HepG2 (cell line): ENCODE data around the gene LYRM4. TPM values are rescaled to one million over a fixed set of nuclear protein-coding genes. Genes with fewer than 3 reads are reported as not detected.
A peak's percentile ranks its signal among the peaks of the same experiment; 100 is the strongest.

Source experiments
- DMAP1 ChIP-seq: IDR thresholded peaks from 2 replicates; pipeline ENCODE4 v1.6.1; 2016
- JUNB ChIP-seq: sonication (generic); formaldehyde crosslinking; IDR thresholded peaks from 2 replicates; pipeline ENCODE4 v1.8.0; 2022; ENCODE audit warnings: missing genetic modification reagents, mild to moderate bottlenecking, borderline replicate concordance
- JUND ChIP-seq: sonication (generic); formaldehyde crosslinking; IDR thresholded peaks from 2 replicates; pipeline ENCODE4 v1.8.0; 2022; ENCODE audit warnings: mild to moderate bottlenecking, missing genetic modification reagents
- LCORL ChIP-seq, 2 experiments: fragments of 450-650 bp in 1 of 2; sonication (generic) in 1 of 2; formaldehyde crosslinking in 1 of 2; IDR thresholded peaks; 2 replicates each; pipeline versions ENCODE4 v1.5.0 to v1.6.1; 2017 to 2020; ENCODE audit warnings: antibody characterized with exemption in 1 of 2, missing genetic modification reagents in 1 of 2
- MZF1 ChIP-seq: sonication (generic); formaldehyde crosslinking; IDR thresholded peaks from 2 replicates; pipeline ENCODE4 v1.8.1; 2023; ENCODE audit warnings: mild to moderate bottlenecking, missing genetic modification reagents, borderline replicate concordance
- NCOR1 ChIP-seq: fragments of 200-600 bp; sonication (generic); IDR thresholded peaks from 2 replicates; pipeline ENCODE4 v1.7.0; 2017; ENCODE audit warnings: antibody characterized with exemption, low read length, borderline replicate concordance
- PLRG1 ChIP-seq: fragments of 450-650 bp; conservative IDR thresholded peaks from 2 replicates; pipeline ENCODE4 v1.6.1; 2016
- RFXAP ChIP-seq: sonication (generic); formaldehyde crosslinking; IDR thresholded peaks from 2 replicates; pipeline ENCODE4 v1.4.0; 2020; ENCODE audit warnings: missing genetic modification reagents, borderline replicate concordance
- SMARCE1 ChIP-seq: fragments of 450-650 bp; IDR thresholded peaks from 2 replicates; pipeline ENCODE4 v1.6.1; 2017; ENCODE audit warnings: borderline replicate concordance
- SRSF1 ChIP-seq: fragments of 200-400 bp; formaldehyde crosslinking; optimal IDR thresholded peaks from 2 replicates; pipeline ENCODE3; 2017; ENCODE audit warnings: mild to moderate bottlenecking, low read depth, low read length, moderate library complexity
- XBP1 ChIP-seq: sonication (generic); formaldehyde crosslinking; IDR thresholded peaks from 2 replicates; pipeline ENCODE4 v1.5.0; 2020; ENCODE audit warnings: missing genetic modification reagents
- polyA plus RNA-seq, 8 experiments: library from polyadenylated mRNA; depleted of rRNA in 3 of 8; stranded (reverse) in 7 of 8; unstranded in 1 of 8; fragments of >200 nt; fragmentation: Illumina TruSeq in 4 of 8; extraction: Trizol in 4 of 8; gene quantifications; 2 replicates each; pipeline versions ENCODE4 v1.2.1 to v1.2.3, GENCODE V29; 2011 to 2016; ENCODE audit warnings: low read depth in 4 of 8, missing spikeins in 1 of 8, mixed read lengths in 1 of 8; ENCODE audit not compliant: insufficient read depth in 1 of 8
- total RNA-seq, 5 experiments: library from RNA; depleted of rRNA; stranded (reverse); fragments of >200 nt; fragmentation: Illumina TruSeq; extraction: Trizol; gene quantifications; 2 replicates each; pipeline ENCODE4 v1.2.3, GENCODE V29; 2016; ENCODE audit warnings: low read depth in 1 of 5
- TF ChIP-seq, protein P1 (sequence below): sonication (generic); formaldehyde crosslinking; IDR thresholded peaks from 2 replicates; pipeline ENCODE4 v1.4.0; 2020; ENCODE audit warnings: low read depth, mild to moderate bottlenecking, missing genetic modification reagents
- TF ChIP-seq, protein P2 (sequence below): sonication (generic); formaldehyde crosslinking; IDR thresholded peaks from 2 replicates; pipeline ENCODE4 v1.4.0; 2020; ENCODE audit warnings: missing genetic modification reagents
- TF ChIP-seq, protein P3 (sequence below): sonication (generic); formaldehyde crosslinking; IDR thresholded peaks from 2 replicates; pipeline ENCODE4 v1.4.0; 2020; ENCODE audit warnings: low read depth, mild to moderate bottlenecking, missing genetic modification reagents
- TF ChIP-seq, protein P4 (sequence below): sonication (generic); formaldehyde crosslinking; IDR thresholded peaks from 2 replicates; pipeline ENCODE4 v1.5.0; 2020; ENCODE audit warnings: missing genetic modification reagents
- TF ChIP-seq, protein P5 (sequence below): sonication (generic); formaldehyde crosslinking; IDR thresholded peaks from 2 replicates; pipeline ENCODE4 v1.4.0; 2020; ENCODE audit warnings: mild to moderate bottlenecking, missing genetic modification reagents
- TF ChIP-seq, protein P6 (sequence below): sonication (generic); formaldehyde crosslinking; IDR thresholded peaks from 2 replicates; pipeline ENCODE4 v1.4.0; 2020; ENCODE audit warnings: missing genetic modification reagents
- TF ChIP-seq, protein P7 (sequence below): sonication (generic); formaldehyde crosslinking; IDR thresholded peaks from 2 replicates; pipeline ENCODE4 v1.5.1; 2020; ENCODE audit warnings: missing genetic modification reagents, mild to moderate bottlenecking, borderline replicate concordance

The LYRM4 gene
- total and polyA plus RNA-seq, 2 of the 13 experiments (the other 11 are each of a cell fraction or from before 2014, with no cell fraction given): 64.6 to 67.5 TPM

DNA sequence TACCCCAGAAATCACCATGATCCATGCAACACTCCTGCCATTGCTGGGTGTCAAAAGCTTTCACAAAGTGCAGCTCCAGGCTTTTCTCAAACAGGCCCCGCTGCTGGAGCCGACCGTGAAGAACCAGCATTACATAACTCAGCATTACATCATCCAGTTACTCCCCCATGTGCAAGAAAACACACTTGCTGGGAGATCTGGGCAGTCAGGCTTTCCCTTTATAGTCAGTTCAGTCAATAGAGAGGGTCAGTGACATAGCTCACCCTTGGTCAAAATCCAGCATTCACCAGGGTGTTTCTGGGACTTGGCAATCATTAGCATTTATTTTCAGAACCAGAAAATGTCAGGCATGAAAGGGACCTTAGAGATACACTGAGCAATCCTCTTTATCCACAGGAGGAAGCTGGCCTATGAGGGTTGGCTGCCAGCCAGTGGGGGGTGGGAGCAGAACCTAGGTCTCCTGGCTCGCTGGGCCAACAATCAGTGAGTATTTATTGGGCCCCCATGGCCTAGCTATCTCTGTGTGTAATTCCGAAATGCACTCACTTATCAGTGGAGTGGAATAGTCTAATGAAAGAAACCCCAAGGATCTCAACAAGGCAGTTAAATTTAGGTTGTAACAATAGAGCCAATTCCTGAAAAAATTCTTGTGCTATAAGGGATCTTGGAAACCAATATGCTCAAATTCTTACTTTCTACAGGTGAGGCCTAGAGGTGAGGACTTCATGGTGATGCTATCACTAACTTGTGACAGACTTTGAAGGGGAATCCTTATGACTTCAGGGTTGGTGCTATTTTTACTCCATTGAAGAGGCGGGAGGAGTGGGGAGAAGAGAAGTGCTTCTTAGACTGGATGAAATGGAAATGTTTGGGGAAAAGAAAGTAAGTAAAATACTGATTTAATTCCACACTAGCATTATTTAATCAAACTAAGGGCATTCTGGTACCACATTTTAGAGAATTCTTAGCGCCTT is 54.6 kb downstream of the LYRM4 start (continued):
- TF ChIP-seq, protein P1, sequence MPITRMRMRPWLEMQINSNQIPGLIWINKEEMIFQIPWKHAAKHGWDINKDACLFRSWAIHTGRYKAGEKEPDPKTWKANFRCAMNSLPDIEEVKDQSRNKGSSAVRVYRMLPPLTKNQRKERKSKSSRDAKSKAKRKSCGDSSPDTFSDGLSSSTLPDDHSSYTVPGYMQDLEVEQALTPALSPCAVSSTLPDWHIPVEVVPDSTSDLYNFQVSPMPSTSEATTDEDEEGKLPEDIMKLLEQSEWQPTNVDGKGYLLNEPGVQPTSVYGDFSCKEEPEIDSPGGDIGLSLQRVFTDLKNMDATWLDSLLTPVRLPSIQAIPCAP (CRISPR knock-in tag): no peak
- TF ChIP-seq PLRG1: no peak
- TF ChIP-seq XBP1 (CRISPR knock-in tag): 0 out of 2 replicates have a peak, but pooled peaks have one; percentile 54
- TF ChIP-seq, protein P2, sequence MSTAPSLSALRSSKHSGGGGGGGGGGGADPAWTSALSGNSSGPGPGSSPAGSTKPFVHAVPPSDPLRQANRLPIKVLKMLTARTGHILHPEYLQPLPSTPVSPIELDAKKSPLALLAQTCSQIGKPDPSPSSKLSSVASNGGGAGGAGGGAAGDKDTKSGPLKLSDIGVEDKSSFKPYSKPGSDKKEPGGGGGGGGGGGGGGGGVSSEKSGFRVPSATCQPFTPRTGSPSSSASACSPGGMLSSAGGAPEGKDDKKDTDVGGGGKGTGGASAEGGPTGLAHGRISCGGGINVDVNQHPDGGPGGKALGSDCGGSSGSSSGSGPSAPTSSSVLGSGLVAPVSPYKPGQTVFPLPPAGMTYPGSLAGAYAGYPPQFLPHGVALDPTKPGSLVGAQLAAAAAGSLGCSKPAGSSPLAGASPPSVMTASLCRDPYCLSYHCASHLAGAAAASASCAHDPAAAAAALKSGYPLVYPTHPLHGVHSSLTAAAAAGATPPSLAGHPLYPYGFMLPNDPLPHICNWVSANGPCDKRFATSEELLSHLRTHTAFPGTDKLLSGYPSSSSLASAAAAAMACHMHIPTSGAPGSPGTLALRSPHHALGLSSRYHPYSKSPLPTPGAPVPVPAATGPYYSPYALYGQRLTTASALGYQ (CRISPR knock-in tag): peak; percentile 59; the same call in 1 of the 2 replicates
- no peak for TF ChIP-seq LCORL (IDR thresholded peaks at IDR 0.05)
- peak; percentile 96 for TF ChIP-seq LCORL (CRISPR knock-in tag; IDR thresholded peaks at IDR 0.05)
- TF ChIP-seq NCOR1: peak; percentile 78; the same call in 1 of the 2 replicates
- TF ChIP-seq, protein P3, sequence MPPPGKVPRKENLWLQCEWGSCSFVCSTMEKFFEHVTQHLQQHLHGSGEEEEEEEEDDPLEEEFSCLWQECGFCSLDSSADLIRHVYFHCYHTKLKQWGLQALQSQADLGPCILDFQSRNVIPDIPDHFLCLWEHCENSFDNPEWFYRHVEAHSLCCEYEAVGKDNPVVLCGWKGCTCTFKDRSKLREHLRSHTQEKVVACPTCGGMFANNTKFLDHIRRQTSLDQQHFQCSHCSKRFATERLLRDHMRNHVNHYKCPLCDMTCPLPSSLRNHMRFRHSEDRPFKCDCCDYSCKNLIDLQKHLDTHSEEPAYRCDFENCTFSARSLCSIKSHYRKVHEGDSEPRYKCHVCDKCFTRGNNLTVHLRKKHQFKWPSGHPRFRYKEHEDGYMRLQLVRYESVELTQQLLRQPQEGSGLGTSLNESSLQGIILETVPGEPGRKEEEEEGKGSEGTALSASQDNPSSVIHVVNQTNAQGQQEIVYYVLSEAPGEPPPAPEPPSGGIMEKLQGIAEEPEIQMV: no peak
- TF ChIP-seq, protein P4, sequence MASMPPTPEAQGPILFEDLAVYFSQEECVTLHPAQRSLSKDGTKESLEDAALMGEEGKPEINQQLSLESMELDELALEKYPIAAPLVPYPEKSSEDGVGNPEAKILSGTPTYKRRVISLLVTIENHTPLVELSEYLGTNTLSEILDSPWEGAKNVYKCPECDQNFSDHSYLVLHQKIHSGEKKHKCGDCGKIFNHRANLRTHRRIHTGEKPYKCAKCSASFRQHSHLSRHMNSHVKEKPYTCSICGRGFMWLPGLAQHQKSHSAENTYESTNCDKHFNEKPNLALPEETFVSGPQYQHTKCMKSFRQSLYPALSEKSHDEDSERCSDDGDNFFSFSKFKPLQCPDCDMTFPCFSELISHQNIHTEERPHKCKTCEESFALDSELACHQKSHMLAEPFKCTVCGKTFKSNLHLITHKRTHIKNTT (CRISPR knock-in tag): no peak
- no peak for TF ChIP-seq SRSF1
- no peak for TF ChIP-seq SMARCE1
- TF ChIP-seq, protein P5, sequence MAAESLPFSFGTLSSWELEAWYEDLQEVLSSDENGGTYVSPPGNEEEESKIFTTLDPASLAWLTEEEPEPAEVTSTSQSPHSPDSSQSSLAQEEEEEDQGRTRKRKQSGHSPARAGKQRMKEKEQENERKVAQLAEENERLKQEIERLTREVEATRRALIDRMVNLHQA (CRISPR knock-in tag): no peak
- TF ChIP-seq MZF1 (CRISPR knock-in tag): no peak
- TF ChIP-seq, protein P6, sequence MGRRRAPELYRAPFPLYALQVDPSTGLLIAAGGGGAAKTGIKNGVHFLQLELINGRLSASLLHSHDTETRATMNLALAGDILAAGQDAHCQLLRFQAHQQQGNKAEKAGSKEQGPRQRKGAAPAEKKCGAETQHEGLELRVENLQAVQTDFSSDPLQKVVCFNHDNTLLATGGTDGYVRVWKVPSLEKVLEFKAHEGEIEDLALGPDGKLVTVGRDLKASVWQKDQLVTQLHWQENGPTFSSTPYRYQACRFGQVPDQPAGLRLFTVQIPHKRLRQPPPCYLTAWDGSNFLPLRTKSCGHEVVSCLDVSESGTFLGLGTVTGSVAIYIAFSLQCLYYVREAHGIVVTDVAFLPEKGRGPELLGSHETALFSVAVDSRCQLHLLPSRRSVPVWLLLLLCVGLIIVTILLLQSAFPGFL (CRISPR knock-in tag): no peak
- TF ChIP-seq JUND (CRISPR knock-in tag): peak; percentile 90
- peak; percentile 84; the same call in 1 of the 2 replicates for TF ChIP-seq RFXAP (CRISPR knock-in tag)
- peak; percentile 75 for TF ChIP-seq DMAP1 (CRISPR knock-in tag)
- TF ChIP-seq, protein P7, sequence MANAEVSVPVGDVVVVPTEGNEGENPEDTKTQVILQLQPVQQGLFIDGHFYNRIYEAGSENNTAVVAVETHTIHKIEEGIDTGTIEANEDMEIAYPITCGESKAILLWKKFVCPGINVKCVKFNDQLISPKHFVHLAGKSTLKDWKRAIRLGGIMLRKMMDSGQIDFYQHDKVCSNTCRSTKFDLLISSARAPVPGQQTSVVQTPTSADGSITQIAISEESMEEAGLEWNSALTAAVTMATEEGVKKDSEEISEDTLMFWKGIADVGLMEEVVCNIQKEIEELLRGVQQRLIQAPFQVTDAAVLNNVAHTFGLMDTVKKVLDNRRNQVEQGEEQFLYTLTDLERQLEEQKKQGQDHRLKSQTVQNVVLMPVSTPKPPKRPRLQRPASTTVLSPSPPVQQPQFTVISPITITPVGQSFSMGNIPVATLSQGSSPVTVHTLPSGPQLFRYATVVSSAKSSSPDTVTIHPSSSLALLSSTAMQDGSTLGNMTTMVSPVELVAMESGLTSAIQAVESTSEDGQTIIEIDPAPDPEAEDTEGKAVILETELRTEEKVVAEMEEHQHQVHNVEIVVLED: no peak
- TF ChIP-seq JUNB: no peak
